ENCODE results near the gene TOR1AIP2.

DNA sequence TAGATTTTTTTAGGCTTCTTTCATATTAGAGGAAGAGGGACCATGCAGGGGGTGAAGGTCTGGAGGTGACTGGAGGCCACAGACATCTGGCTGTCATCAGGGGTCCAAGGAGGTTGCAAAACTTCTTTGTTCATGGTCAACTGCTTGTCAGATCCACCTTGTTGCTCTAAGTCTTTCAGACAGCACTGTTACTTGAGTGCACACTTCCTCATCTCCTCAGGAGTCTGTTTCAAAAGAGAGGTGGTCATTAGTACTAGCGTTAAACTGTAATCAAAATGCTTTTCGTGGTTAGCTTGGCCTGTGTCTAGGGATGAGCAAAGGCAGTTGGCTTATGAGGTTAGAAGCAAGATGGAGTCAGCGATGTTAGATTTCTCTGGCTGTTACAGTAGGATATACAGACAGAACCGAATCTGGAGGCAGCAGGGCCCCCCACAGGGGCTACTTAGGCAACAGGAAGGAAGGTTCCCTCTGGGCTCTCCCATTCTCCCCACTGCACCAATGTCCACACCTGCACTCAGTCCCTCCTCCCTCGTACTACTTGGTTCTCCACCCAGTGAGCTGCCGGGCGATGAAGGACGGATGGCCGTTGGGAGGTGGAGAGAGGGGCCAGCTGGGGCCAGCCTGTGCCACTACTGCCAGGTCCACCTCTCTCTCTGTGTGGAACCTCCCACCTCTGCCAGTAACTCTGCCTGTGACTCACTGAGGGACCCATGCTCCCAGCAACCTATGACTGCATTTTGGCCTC is 57.2 kb downstream of the TOR1AIP2 start:
- TF ChIP-seq, protein P1, sequence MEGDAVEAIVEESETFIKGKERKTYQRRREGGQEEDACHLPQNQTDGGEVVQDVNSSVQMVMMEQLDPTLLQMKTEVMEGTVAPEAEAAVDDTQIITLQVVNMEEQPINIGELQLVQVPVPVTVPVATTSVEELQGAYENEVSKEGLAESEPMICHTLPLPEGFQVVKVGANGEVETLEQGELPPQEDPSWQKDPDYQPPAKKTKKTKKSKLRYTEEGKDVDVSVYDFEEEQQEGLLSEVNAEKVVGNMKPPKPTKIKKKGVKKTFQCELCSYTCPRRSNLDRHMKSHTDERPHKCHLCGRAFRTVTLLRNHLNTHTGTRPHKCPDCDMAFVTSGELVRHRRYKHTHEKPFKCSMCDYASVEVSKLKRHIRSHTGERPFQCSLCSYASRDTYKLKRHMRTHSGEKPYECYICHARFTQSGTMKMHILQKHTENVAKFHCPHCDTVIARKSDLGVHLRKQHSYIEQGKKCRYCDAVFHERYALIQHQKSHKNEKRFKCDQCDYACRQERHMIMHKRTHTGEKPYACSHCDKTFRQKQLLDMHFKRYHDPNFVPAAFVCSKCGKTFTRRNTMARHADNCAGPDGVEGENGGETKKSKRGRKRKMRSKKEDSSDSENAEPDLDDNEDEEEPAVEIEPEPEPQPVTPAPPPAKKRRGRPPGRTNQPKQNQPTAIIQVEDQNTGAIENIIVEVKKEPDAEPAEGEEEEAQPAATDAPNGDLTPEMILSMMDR (IDR thresholded peaks at IDR 0.05; ENCODE audit: insufficient read depth, low read length, poor library complexity, severe bottlenecking): no peak
- TF ChIP-seq EZH2phosphoT487 (conservative IDR thresholded peaks at IDR 0.05; ENCODE audit: low read length): no peak

Measured in SU-DHL-6 (cell line).